ENCODE results near the gene FANCL. TPM values are rescaled to one million over a fixed set of nuclear protein-coding genes. Genes with fewer than 3 reads are reported as not detected.
"Not testable (repeated sequence)": the region's sequence is repeated elsewhere in the genome, so short reads cannot be mapped to it uniquely, and the experiment has no call there.

Gene FANCL
- total and polyA plus RNA-seq, 9 donors: 21.2 to 29.2 (median 25.5) TPM

DNA sequence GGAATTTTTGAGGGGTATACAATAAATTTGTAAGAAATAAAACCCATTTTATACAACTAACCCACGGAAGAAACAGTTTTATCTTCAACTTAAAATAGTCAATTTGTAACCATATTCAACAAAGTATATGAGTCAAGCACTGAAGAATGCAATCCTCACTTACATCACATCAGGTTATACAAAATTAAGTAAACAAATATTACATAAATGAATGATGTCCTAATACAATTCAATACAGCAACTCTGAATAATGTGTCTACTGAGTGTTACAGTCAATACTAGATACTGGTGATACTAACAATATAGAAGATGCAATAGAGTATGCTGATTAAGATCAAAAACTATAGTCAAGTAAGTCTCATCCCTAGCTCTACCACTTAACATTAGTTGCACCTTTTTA, 58.6 kb downstream of the FANCL start:
- peaks cover 2% of the 10 kb centered on the region for H3K9me3 ChIP-seq (replicated peaks; ENCODE audit: control insufficient read depth, low read depth, low read length)
- H3K36me3 ChIP-seq (ENCODE audit: control insufficient read depth, insufficient read depth, low read length): peaks cover 3% of the 10 kb centered on the region
- H3K4me1 ChIP-seq (ENCODE audit: control insufficient read depth, insufficient read depth, low read length): no peaks in the 10 kb centered on the region
- H3K4me3 ChIP-seq (ENCODE audit: low read length): no peak overlapping the region
- no peak for DNase-seq
- H3K27ac ChIP-seq (ENCODE audit: low read length): no peak overlapping the region
- WGBS (ENCODE audit: insufficient coverage): no CpG with 5 or more reads among the region's 1 CpG
- no peaks in the 10 kb centered on the region for H3K27me3 ChIP-seq (ENCODE audit: control insufficient read depth, insufficient read depth, low read length)

DNA sequence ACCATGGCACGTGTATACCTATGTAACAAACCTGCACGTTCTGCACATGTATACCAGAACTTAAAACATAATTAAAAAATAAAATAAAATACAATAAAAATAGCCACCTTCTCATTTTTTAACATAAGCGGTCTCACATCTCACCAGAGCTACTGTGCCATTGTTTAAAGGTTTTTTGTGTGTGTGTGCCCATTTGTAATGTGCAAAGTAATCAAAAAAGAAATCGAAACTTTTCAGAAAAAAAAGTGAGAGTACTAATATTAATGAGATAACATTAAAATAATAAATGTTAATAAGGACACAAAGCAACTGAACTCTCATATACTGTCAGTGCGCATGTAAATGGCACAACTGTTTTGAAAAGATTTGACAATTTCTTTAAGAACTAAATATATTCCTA, 60.5 kb downstream of the FANCL start:
- H3K27me3 ChIP-seq (ENCODE audit: control insufficient read depth, insufficient read depth, low read length): no peaks in the 10 kb centered on the region
- no peak overlapping the region for H3K27ac ChIP-seq (ENCODE audit: low read length)
- DNase-seq: no peak
- peaks cover 2% of the 10 kb centered on the region for H3K9me3 ChIP-seq (replicated peaks; ENCODE audit: control insufficient read depth, low read depth, low read length)
- H3K36me3 ChIP-seq (ENCODE audit: control insufficient read depth, insufficient read depth, low read length): no peaks in the 10 kb centered on the region
- H3K4me3 ChIP-seq (ENCODE audit: low read length): no peak overlapping the region
- WGBS (ENCODE audit: insufficient coverage): no CpG with 5 or more reads among the region's 5 CpGs
- no peaks in the 10 kb centered on the region for H3K4me1 ChIP-seq (ENCODE audit: control insufficient read depth, insufficient read depth, low read length)

DNA sequence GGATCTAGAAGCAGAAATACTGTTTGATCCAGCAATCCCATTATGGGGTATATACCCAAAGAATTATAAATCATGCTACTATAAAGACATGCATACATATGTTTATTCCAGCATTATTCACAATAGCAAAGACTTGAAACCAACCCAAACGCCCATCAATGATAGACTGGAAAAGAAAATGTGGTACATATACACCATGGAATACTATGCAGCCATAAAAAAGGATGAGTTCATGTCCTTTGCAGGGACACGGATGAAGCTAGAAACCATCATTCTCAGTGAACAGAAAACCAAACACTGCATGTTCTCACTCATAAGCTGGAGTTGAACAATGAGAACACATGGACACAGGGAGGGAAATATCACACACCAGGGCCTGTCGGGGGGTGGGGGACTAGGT, 61.0 kb downstream of the FANCL start:
- no CpG with 5 or more reads among the region's 3 CpGs for WGBS (ENCODE audit: insufficient coverage)
- not testable (repeated sequence) for DNase-seq; H3K27ac ChIP-seq (ENCODE audit: low read length); H3K27me3 ChIP-seq (ENCODE audit: control insufficient read depth, insufficient read depth, low read length); H3K9me3 ChIP-seq (replicated peaks; ENCODE audit: control insufficient read depth, low read depth, low read length); H3K4me3 ChIP-seq (ENCODE audit: low read length); H3K36me3 ChIP-seq (ENCODE audit: control insufficient read depth, insufficient read depth, low read length); H3K4me1 ChIP-seq (ENCODE audit: control insufficient read depth, insufficient read depth, low read length)

DNA sequence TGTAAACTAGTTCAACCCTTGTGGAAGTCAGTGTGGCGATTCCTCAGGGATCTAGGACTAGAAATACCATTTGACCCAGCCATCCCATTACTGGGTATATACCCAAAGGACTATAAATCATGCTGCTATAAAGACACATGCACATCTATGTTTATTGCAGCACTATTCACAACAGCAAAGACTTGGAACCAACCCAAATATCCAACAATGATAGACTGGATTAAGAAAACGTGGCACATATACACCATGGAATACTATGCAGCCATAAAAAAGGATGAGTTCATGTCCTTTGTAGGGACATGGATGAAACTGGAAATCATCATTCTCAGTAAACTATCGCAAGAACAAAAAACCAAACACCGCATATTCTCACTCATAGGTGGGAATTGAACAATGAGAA, 63.9 kb downstream of the FANCL start:
- DNase-seq; H3K9me3 ChIP-seq (replicated peaks; ENCODE audit: control insufficient read depth, low read depth, low read length); H3K27ac ChIP-seq (ENCODE audit: low read length); H3K27me3 ChIP-seq (ENCODE audit: control insufficient read depth, insufficient read depth, low read length); H3K4me3 ChIP-seq (ENCODE audit: low read length); H3K4me1 ChIP-seq (ENCODE audit: control insufficient read depth, insufficient read depth, low read length); H3K36me3 ChIP-seq (ENCODE audit: control insufficient read depth, insufficient read depth, low read length): not testable (repeated sequence)
- WGBS (ENCODE audit: insufficient coverage): no CpG with 5 or more reads among the region's 4 CpGs

DNA sequence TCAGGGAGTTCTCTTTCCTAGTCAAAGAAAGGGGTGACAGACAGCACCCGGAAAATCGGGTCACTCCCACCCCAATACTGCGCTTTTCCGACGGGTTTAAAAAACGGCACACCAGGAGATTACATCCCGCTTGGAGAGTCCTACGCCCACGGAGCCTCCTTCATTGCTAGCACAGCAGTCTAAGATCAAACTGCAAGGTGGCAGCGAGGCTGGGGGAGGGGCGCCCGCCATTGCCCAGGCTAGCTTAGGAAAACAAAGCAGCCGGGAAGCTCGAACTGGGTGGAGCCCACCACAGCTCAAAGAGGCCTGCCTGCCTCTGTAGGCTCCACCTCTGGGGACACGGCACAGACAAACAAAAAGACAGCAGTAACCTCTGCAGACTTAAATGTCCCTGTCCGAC, 69.3 kb downstream of the FANCL start:
- not testable (repeated sequence) for DNase-seq; H3K4me3 ChIP-seq (ENCODE audit: low read length); H3K27ac ChIP-seq (ENCODE audit: low read length); H3K4me1 ChIP-seq (ENCODE audit: control insufficient read depth, insufficient read depth, low read length); H3K36me3 ChIP-seq (ENCODE audit: control insufficient read depth, insufficient read depth, low read length); H3K27me3 ChIP-seq (ENCODE audit: control insufficient read depth, insufficient read depth, low read length); H3K9me3 ChIP-seq (replicated peaks; ENCODE audit: control insufficient read depth, low read depth, low read length)
- 98% methylated on average over 6 of the region's 16 CpGs for WGBS (ENCODE audit: insufficient coverage)

DNA sequence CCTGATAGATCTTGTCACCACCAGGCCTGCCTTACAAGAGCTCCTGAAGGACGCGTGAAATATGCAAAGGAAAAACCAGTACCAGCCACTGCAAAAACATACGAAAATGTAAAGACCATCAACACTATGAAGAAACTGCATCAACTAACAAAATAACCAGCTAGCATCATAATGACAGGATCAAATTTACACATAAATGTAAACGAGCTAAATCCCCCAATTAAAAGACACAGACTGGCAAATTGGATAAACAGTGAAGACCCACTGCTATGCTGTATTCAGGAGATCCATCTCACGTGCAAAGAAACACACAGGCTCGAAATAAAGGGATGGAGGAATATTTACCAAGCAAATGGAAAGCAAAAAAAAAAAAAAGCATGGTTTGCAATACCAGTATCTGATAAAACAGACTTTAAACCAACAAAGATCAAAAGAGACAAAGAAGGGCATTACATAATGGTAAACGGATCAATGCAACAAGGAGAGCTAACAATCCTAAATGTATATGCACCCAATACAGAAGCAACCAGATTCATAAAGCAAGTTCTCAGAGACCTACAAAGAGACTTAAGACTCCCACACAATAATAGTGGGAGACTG, 70.7 kb downstream of the FANCL start:
- H3K27ac ChIP-seq (ENCODE audit: low read length); H3K36me3 ChIP-seq (ENCODE audit: control insufficient read depth, insufficient read depth, low read length); DNase-seq; H3K9me3 ChIP-seq (replicated peaks; ENCODE audit: control insufficient read depth, low read depth, low read length); H3K27me3 ChIP-seq (ENCODE audit: control insufficient read depth, insufficient read depth, low read length); H3K4me3 ChIP-seq (ENCODE audit: low read length); H3K4me1 ChIP-seq (ENCODE audit: control insufficient read depth, insufficient read depth, low read length): not testable (repeated sequence)
- no CpG with 5 or more reads among the region's 7 CpGs for WGBS (ENCODE audit: insufficient coverage)

DNA sequence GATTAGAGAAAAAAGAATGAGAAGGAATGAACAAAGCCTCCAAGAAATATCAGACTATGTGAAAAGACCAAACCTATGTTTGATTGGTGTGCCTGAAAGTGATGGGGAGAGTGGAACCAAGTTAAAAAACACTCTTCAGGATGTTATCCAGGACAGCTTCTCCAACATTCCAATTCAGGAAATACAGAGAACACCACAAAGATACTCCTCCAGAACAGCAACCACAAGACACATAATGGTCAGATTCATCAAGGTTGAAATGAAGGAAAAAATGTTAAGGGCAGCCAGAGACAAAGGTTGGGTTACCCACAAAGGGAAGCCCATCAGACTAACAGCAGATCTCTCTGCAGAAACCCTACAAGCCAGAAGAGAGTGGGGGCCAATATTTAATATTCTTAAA, 71.3 kb downstream of the FANCL start:
- H3K27ac ChIP-seq (ENCODE audit: low read length); H3K27me3 ChIP-seq (ENCODE audit: control insufficient read depth, insufficient read depth, low read length); DNase-seq; H3K4me3 ChIP-seq (ENCODE audit: low read length); H3K9me3 ChIP-seq (replicated peaks; ENCODE audit: control insufficient read depth, low read depth, low read length); H3K4me1 ChIP-seq (ENCODE audit: control insufficient read depth, insufficient read depth, low read length); H3K36me3 ChIP-seq (ENCODE audit: control insufficient read depth, insufficient read depth, low read length): not testable (repeated sequence)

DNA sequence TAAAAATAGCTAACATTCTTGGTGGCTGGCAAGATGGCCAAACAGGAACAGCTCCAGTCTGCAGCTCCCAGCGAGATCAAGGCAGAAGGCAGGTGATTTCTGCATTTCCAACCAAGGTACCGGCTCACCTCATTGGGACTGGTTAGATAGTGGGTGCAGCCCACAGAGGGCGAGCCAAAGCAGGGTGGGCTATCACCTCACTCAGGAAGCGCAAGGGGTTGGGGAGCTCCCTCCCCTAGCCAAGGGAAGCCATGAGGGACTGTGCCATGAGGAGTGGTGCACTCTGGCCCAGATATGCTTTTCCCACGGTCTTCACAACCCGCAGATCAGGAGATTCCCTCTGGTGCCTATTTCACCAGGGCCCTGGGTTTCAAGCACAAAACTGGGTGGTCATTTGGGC, 73.0 kb downstream of the FANCL start:
- H3K27me3 ChIP-seq (ENCODE audit: control insufficient read depth, insufficient read depth, low read length); H3K9me3 ChIP-seq (replicated peaks; ENCODE audit: control insufficient read depth, low read depth, low read length); DNase-seq; H3K36me3 ChIP-seq (ENCODE audit: control insufficient read depth, insufficient read depth, low read length); H3K4me1 ChIP-seq (ENCODE audit: control insufficient read depth, insufficient read depth, low read length); H3K4me3 ChIP-seq (ENCODE audit: low read length); H3K27ac ChIP-seq (ENCODE audit: low read length): not testable (repeated sequence)
- WGBS (ENCODE audit: insufficient coverage): 100% methylated on average over 1 of the region's 6 CpGs

DNA sequence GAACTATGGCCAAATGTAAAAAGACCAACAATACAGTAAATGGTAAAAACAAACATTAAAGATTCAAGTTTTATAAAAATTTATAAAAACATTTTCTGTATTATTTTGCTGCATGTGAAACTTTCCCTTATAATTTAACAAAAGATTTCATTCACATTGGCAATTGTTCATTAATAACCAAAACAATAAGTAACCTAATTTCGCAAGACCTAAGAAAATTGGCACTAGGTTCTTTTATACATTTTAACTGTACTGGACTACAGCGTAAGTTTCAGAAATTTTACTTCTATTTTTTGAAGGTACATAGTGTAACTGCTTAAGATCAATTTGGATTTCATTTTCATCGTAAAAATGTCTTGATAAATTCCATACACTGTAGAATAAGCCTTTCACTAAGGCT, 77.2 kb downstream of the FANCL start:
- Histone ChIP-seq H3K9me3 (replicated peaks; ENCODE audit: control insufficient read depth, low read depth, low read length) (no peaks in the 10 kb centered on the region), H3K27me3 (ENCODE audit: control insufficient read depth, insufficient read depth, low read length) (no peaks in the 10 kb centered on the region), H3K36me3 (ENCODE audit: control insufficient read depth, insufficient read depth, low read length) (peaks cover 7% of the 10 kb centered on the region), H3K4me3 (ENCODE audit: low read length) (no peak overlapping the region), H3K4me1 (ENCODE audit: control insufficient read depth, insufficient read depth, low read length) (no peaks in the 10 kb centered on the region), H3K27ac (ENCODE audit: low read length) (no peak overlapping the region)
- WGBS (ENCODE audit: insufficient coverage): no CpG with 5 or more reads among the region's 3 CpGs
- no peak for DNase-seq

DNA sequence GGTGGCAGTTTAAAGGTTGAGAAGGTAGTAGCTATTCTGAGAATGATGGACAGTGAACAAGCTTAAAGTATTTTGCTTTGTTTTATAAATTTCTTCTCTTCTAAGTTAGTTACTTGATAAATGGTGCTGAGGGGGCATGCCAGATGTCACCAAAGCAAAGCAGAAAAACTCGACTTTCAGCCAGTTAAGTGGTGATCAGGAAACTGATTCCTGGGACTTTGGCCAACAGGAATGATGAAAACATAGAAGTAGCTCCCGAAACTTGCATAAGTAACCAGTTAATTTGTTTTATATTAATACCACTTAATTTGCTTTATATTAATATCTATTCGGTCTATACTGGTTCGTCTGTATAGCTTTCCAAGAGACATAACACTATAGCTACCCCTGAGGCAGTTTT, 82.6 kb downstream of the FANCL start:
- no peaks in the 10 kb centered on the region for H3K4me1 ChIP-seq (ENCODE audit: control insufficient read depth, insufficient read depth, low read length)
- H3K27ac ChIP-seq (ENCODE audit: low read length): no peak overlapping the region
- H3K36me3 ChIP-seq (ENCODE audit: control insufficient read depth, insufficient read depth, low read length): peaks cover 10% of the 10 kb centered on the region
- no peak overlapping the region for H3K4me3 ChIP-seq (ENCODE audit: low read length)
- DNase-seq: no peak
- no peaks in the 10 kb centered on the region for H3K9me3 ChIP-seq (replicated peaks; ENCODE audit: control insufficient read depth, low read depth, low read length)
- WGBS (ENCODE audit: insufficient coverage): no CpG with 5 or more reads among the region's 4 CpGs
- no peaks in the 10 kb centered on the region for H3K27me3 ChIP-seq (ENCODE audit: control insufficient read depth, insufficient read depth, low read length)

DNA sequence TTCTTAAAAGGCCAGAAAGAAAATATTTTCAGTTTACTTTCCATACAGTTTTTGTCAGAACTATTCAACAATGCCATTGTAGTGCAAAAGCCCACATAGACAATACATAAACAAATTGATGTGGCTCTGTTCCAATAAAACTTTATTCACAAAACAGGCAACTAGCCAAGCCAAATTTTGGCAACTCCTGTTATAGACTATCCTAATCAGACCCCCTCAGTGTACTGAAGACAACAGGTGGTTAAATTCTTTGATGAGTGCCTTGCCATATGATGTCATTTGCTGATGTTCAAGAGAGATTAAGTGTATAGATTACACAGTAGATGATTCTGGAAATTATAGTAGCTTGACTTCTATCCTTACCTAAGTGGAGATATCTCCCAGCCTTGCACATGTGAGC, 83.4 kb downstream of the FANCL start:
- Histone ChIP-seq H3K36me3 (ENCODE audit: control insufficient read depth, insufficient read depth, low read length) (peaks cover 10% of the 10 kb centered on the region), H3K9me3 (replicated peaks; ENCODE audit: control insufficient read depth, low read depth, low read length) (no peaks in the 10 kb centered on the region)

More for the DNA sequence above, 83.4 kb downstream of the FANCL start:
- no peak overlapping the region for H3K4me3 ChIP-seq (ENCODE audit: low read length)
- H3K4me1 ChIP-seq (ENCODE audit: control insufficient read depth, insufficient read depth, low read length): no peaks in the 10 kb centered on the region
- no peak overlapping the region for H3K27ac ChIP-seq (ENCODE audit: low read length)
- no peaks in the 10 kb centered on the region for H3K27me3 ChIP-seq (ENCODE audit: control insufficient read depth, insufficient read depth, low read length)
- DNase-seq: no peak

Data from muscle of leg (tissue), 11 donors.